HEK293T (cell line): Measurements from ENCODE around the gene FXYD7.

ENCODE experiments used
- CTCF ChIA-PET: fragments of 350-600 bp; formaldehyde crosslinking; extraction: SDS; loops from one replicate; lab custom pipeline; 2021; ENCODE audit warnings: antibody characterized with exemption, inconsistent platforms; lab: Yijun Ruan, JAX
- POLR2A ChIA-PET: fragments of 350-600 bp; formaldehyde crosslinking; extraction: SDS; loops from one replicate; lab custom pipeline; 2020; ENCODE audit warnings: antibody characterized with exemption, inconsistent platforms; lab: Yijun Ruan, JAX
- DNase-seq: peaks from one replicate; pipeline ENCODE4 v3.0.0; 2012; ENCODE audit warnings: mixed read lengths; ENCODE audit errors: extremely low spot score
- ARNT ChIP-seq: fragments of 450-650 bp; IDR thresholded peaks from 2 replicates; pipeline ENCODE4 v1.6.1; 2017; ENCODE audit warnings: mild to moderate bottlenecking
- BHLHE40 ChIP-seq: fragments of 450-650 bp; IDR thresholded peaks from 2 replicates; pipeline ENCODE4 v1.6.1; 2016; ENCODE audit warnings: mild to moderate bottlenecking, moderate library complexity, borderline replicate concordance
- CTBP1 ChIP-seq: fragments of 450-650 bp; IDR thresholded peaks from 2 replicates; pipeline ENCODE4 v1.6.1; 2016; ENCODE audit warnings: borderline replicate concordance
- ELF4 ChIP-seq: fragments of 450-650 bp; IDR thresholded peaks from 2 replicates; pipeline ENCODE4 v1.6.1; 2017; ENCODE audit warnings: antibody characterized with exemption
- FOXA1 ChIP-seq: fragments of 450-650 bp; IDR thresholded peaks from 2 replicates; pipeline ENCODE4 v1.6.1; 2016; ENCODE audit warnings: mild to moderate bottlenecking
- FOXK2 ChIP-seq: fragments of 450-650 bp; IDR thresholded peaks from 2 replicates; pipeline ENCODE4 v1.6.1; 2016; ENCODE audit warnings: mild to moderate bottlenecking
- FOXM1 ChIP-seq: fragments of 450-650 bp; IDR thresholded peaks from 2 replicates; pipeline ENCODE4 v1.6.1; 2017; ENCODE audit warnings: mild to moderate bottlenecking, borderline replicate concordance
- HDGF ChIP-seq: fragments of 450-650 bp; IDR thresholded peaks from 2 replicates; pipeline ENCODE4 v1.6.1; 2017; ENCODE audit warnings: antibody characterized with exemption, borderline replicate concordance
- L3MBTL2 ChIP-seq: fragments of 450-650 bp; conservative IDR thresholded peaks from 2 replicates; pipeline ENCODE4 v1.6.1; 2016; ENCODE audit warnings: mild to moderate bottlenecking
- LEF1 ChIP-seq: fragments of 450-650 bp; IDR thresholded peaks from 2 replicates; pipeline ENCODE4 v1.6.1; 2017; ENCODE audit warnings: mild to moderate bottlenecking, borderline replicate concordance
- NFRKB ChIP-seq: fragments of 450-650 bp; IDR thresholded peaks from 2 replicates; pipeline ENCODE4 v1.6.1; 2016; ENCODE audit warnings: mild to moderate bottlenecking, moderate library complexity
- PKNOX1 ChIP-seq: fragments of 450-650 bp; IDR thresholded peaks from 2 replicates; pipeline ENCODE4 v1.6.1; 2016
- SP1 ChIP-seq: fragments of 450-650 bp; IDR thresholded peaks from 2 replicates; pipeline ENCODE4 v1.6.1; 2017
- SUZ12 ChIP-seq: fragments of 450-650 bp; IDR thresholded peaks from 2 replicates; pipeline ENCODE4 v1.6.1; 2016; ENCODE audit warnings: mild to moderate bottlenecking
- TARDBP ChIP-seq: fragments of 450-650 bp; IDR thresholded peaks from 2 replicates; pipeline ENCODE4 v1.6.1; 2016
- ZNF384 ChIP-seq: fragments of 450-650 bp; IDR thresholded peaks from 2 replicates; pipeline ENCODE4 v1.6.1; 2016

FXYD7 gene

GRCh38 chr19:35104361-35104760 is 38.7 kb upstream of the FXYD7 start:
- CTCF ChIA-PET = no interaction called here
- POLR2A ChIA-PET = no interaction called here
- DNase-seq = no peak
- TF ChIP-seq HDGF (no peak), SUZ12 (no peak), ELF4 (no peak), CTBP1 (no peak), ARNT (no peak), FOXK2 (no peak), BHLHE40 (no peak), TARDBP (no peak), LEF1 (no peak), ZNF384 (no peak), SP1 (no peak)

- ChIA-PET POLR2A (no interaction called here), CTCF (no interaction called here)
- TF ChIP-seq LEF1 (no peak), TARDBP (no peak), FOXM1 (no peak), ARNT (no peak), SUZ12 (no peak), PKNOX1 (no peak), ZNF384 (no peak), ELF4 (no peak), CTBP1 (no peak), SP1 (no peak), NFRKB (no peak), FOXK2 (no peak), FOXA1 (no peak), L3MBTL2 (no peak), HDGF (no peak), BHLHE40 (no peak)
- DNase-seq = no peak
These were observed 38.0 kb upstream of the FXYD7 start for GRCh38 chr19:35105047-35105410.

- DNase-seq = no peak
- CTCF ChIA-PET = no interaction called here
These were observed 37.4 kb upstream of the FXYD7 start for GRCh38 chr19:35105411-35106290.

GRCh38 chr19:35106291-35106583 is 36.8 kb upstream of the FXYD7 start:
- DNase-seq = no peak
- ChIA-PET POLR2A (no interaction called here), CTCF (no interaction called here)
- TF ChIP-seq LEF1 (no peak), ARNT (no peak), FOXA1 (no peak), HDGF (no peak), TARDBP (no peak), L3MBTL2 (no peak), ELF4 (no peak), FOXM1 (no peak), PKNOX1 (no peak), SP1 (no peak), BHLHE40 (no peak), SUZ12 (no peak), CTBP1 (no peak), NFRKB (no peak), FOXK2 (no peak), ZNF384 (no peak)

More at GRCh38 chr19:35105411-35106290, 37.4 kb upstream of the FXYD7 start:
- TF ChIP-seq L3MBTL2 (no peak), NFRKB (no peak), SP1 (no peak), ELF4 (no peak), FOXK2 (no peak)
- POLR2A ChIA-PET = no interaction called here

- TF ChIP-seq SUZ12 (no peak), FOXA1 (no peak), BHLHE40 (no peak), LEF1 (no peak), TARDBP (no peak), ZNF384 (no peak), ELF4 (no peak), FOXM1 (no peak), NFRKB (no peak), HDGF (no peak), ARNT (no peak), SP1 (no peak), PKNOX1 (no peak)
- DNase-seq = no peak
- POLR2A ChIA-PET = no interaction called here
- CTCF ChIA-PET = no interaction called here
These were observed 36.0 kb upstream of the FXYD7 start for GRCh38 chr19:35106898-35107541.

- ChIA-PET CTCF (interaction anchor here (0.6 kb wide), 1 partner anchor 41 kb away, joined by 3 read pairs; no protein-coding TSS in a partner anchor), POLR2A (no interaction called here)
- DNase-seq = no peak
- TF ChIP-seq FOXM1 (no peak), LEF1 (no peak), SP1 (no peak), ZNF384 (no peak)
These were observed 35.5 kb upstream of the FXYD7 start for GRCh38 chr19:35107545-35107944.
